ENCODE data around the gene THAP4. TPM values are rescaled to one million over a fixed set of nuclear protein-coding genes. Genes with fewer than 3 reads are reported as not detected.
"Not testable (repeated sequence)": the region's sequence is repeated elsewhere in the genome, so short reads cannot be mapped to it uniquely, and the experiment has no call there.

THAP4 gene
- total RNA-seq, 1 donor from 2014 or later, result 54.8 TPM

- FAIRE-seq, result no peak
- DNase-seq (ENCODE audit: low read depth), result no peak
- H3K27me3 ChIP-seq (ENCODE audit: control insufficient read depth, insufficient read depth, low read length), result no peaks in the 10 kb centered on the region
- H3K4me3 ChIP-seq (ENCODE audit: low read depth, low read length), result no peak overlapping the region
- H3K36me3 ChIP-seq (ENCODE audit: control insufficient read depth, insufficient read depth, low read length), result peaks cover 7% of the 10 kb centered on the region
- TF ChIP-seq CTCF (IDR thresholded peaks at IDR 0.05; ENCODE audit: insufficient read depth, low read length, severe bottlenecking), result no peak
Measured at GRCh38 chr2:241592126-241592845, 44.7 kb downstream of the THAP4 start.

DNA sequence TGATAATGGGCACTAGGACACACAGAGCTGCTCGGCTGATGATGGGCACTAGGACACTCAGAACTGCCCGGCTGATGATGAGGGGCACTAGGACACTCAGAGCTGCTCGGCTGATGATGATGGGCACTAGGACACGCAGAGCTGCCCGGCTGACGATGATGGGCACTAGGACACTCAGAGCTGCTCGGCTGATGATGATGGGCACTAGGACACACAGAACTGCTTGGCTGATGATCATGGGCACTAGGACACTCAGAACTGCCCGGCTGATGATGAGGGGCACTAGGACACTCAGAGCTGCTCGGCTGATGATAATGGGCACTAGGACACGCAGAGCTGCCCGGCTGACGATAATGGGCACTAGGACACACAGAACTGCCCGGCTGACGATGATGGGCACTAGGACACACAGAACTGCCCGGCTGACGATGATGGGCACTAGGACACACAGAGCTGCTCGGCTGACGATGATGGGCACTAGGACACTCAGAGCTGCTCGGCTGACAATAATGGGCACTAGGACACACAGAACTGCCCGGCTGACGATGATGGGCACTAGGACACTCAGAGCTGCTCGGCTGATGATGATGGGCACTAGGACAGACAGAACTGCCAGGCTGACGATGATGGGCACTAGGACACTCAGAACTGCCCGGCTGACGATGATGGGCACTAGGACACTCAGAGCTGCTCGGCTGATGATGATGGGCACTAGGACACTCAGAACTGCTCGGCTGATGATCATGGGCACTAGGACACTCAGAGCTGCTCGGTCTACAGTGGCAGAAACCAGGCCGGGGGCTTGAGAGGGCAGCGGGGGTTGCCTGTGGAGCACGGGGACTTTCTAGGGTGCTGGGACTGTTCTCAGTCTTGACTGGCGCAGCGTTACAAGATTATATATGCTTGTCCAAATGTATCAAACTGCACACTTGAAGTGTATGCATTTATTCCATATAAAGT lies 46.2 kb downstream of the THAP4 start:
- not testable (repeated sequence) for FAIRE-seq; H3K27me3 ChIP-seq (ENCODE audit: control insufficient read depth, insufficient read depth, low read length); H3K36me3 ChIP-seq (ENCODE audit: control insufficient read depth, insufficient read depth, low read length)

GRCh38 chr2:241589863-241590262 lies 47.1 kb downstream of the THAP4 start:
- peaks cover 10% of the 10 kb centered on the region for H3K36me3 ChIP-seq (ENCODE audit: control insufficient read depth, insufficient read depth, low read length)
- not testable (repeated sequence) for DNase-seq (ENCODE audit: low read depth); H3K4me3 ChIP-seq (ENCODE audit: low read depth, low read length); H3K27me3 ChIP-seq (ENCODE audit: control insufficient read depth, insufficient read depth, low read length)
- FAIRE-seq, result peak; percentile 18

More for the DNA sequence above, 46.2 kb downstream of the THAP4 start:
- not testable (repeated sequence) for H3K4me3 ChIP-seq (ENCODE audit: low read depth, low read length); DNase-seq (ENCODE audit: low read depth)

GRCh38 chr2:241586564-241587264 lies 50.2 kb downstream of the THAP4 start:
- Histone ChIP-seq H3K36me3 (ENCODE audit: control insufficient read depth, insufficient read depth, low read length) (peaks cover 9% of the 10 kb centered on the region), H3K27me3 (ENCODE audit: control insufficient read depth, insufficient read depth, low read length) (no peaks in the 10 kb centered on the region), H3K4me3 (ENCODE audit: low read depth, low read length) (no peak overlapping the region)
- FAIRE-seq, result no peak
- DNase-seq (ENCODE audit: low read depth), result no peak
- TF ChIP-seq CTCF (IDR thresholded peaks at IDR 0.05; ENCODE audit: insufficient read depth, low read length, severe bottlenecking), result no peak

GRCh38 chr2:241584436-241584835 lies 52.5 kb downstream of the THAP4 start:
- no peak for TF ChIP-seq CTCF (IDR thresholded peaks at IDR 0.05; ENCODE audit: insufficient read depth, low read length, severe bottlenecking)
- Histone ChIP-seq H3K36me3 (ENCODE audit: control insufficient read depth, insufficient read depth, low read length) (peaks cover 9% of the 10 kb centered on the region), H3K4me3 (ENCODE audit: low read depth, low read length) (no peak overlapping the region), H3K27me3 (ENCODE audit: control insufficient read depth, insufficient read depth, low read length) (no peaks in the 10 kb centered on the region)
- DNase-seq (ENCODE audit: low read depth) (peak; percentile 24), FAIRE-seq (no peak)

DNA sequence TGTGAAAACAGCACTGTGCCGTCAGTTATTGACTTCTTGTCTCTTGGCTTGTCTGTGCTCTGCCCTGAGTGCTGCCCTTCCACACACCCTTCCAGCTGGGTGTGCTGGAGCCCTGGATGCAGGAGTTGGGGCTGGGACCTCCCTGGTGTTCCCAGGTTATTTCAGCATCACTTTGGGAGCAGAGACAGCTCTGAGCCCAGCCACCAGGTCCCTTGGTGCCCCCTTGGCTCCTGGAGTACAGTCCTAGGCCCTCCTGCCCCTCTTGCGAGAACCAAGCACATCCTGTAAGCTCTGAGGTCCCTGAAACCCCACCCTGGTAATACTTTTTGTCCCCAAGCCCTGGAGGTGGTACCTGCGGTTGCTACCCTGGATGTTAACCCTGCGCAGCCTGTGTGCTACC lies 54.2 kb downstream of the THAP4 start:
- H3K4me3 ChIP-seq (ENCODE audit: low read depth, low read length), result no peak overlapping the region
- TF ChIP-seq CTCF (IDR thresholded peaks at IDR 0.05; ENCODE audit: insufficient read depth, low read length, severe bottlenecking), result no peak
- peaks cover 8% of the 10 kb centered on the region for H3K36me3 ChIP-seq (ENCODE audit: control insufficient read depth, insufficient read depth, low read length)
- H3K27me3 ChIP-seq (ENCODE audit: control insufficient read depth, insufficient read depth, low read length), result no peaks in the 10 kb centered on the region
- DNase-seq (ENCODE audit: low read depth) (no peak), FAIRE-seq (no peak)
